Measurements from ENCODE around the gene NRG3. TPM values are rescaled to one million over a fixed set of nuclear protein-coding genes. Genes with fewer than 3 reads are reported as not detected.

NRG3 gene
- total RNA-seq, 1 experiment from 2014 or later = 0.08 TPM

- BruUV-seq (replicated peaks) = no TSS peak
- POLR2A ChIA-PET = no interaction called here
- in situ Hi-C loops (cut with HindIII; ENCODE audit: low pct_unique_long_range_greater_than_20kb, low sequenced_read_pairs) = no loop called here
- Histone ChIP-seq H3K27ac (ENCODE audit: low read length) (no peak overlapping the region), H3K36me3 (ENCODE audit: control insufficient read depth, insufficient read depth, low read length) (no peaks in the 10 kb centered on the region), H3K27me3 (ENCODE audit: control insufficient read depth, insufficient read depth, low read length) (no peaks in the 10 kb centered on the region), H3K4me1 (ENCODE audit: control insufficient read depth, insufficient read depth, low read length) (no peaks in the 10 kb centered on the region), H3K9me3 (ENCODE audit: control insufficient read depth, insufficient read depth, low read depth, low read length) (no peaks in the 10 kb centered on the region), H3K4me3 (ENCODE audit: low read depth in 2 of 2, low read length in 2 of 2) (no peak overlapping the region)
- intact Hi-C loops (cut with micrococcal nuclease; ENCODE audit: unreplicated experiment) = no loop called here
- DNase-seq (ENCODE audit: low read depth, low spot score) (no peak), ATAC-seq (no peak)
- CTCF ChIA-PET = no interaction called here
- no peak for TF ChIP-seq POLR2AphosphoS5 (IDR thresholded peaks at IDR 0.05; ENCODE audit: low read depth, low read length)
- no peak for TF ChIP-seq SIN3A (IDR thresholded peaks at IDR 0.05; ENCODE audit: borderline replicate concordance, insufficient read depth, low read depth, low read length)
- TF ChIP-seq REST (IDR thresholded peaks at IDR 0.05; ENCODE audit: insufficient read depth in 1 of 2, low read depth in 2 of 2, low read length in 1 of 2) = no peak
- TF ChIP-seq TCF7L2 (IDR thresholded peaks at IDR 0.05; ENCODE audit: low read depth, low read length) = no peak
- TF ChIP-seq CTCF (IDR thresholded peaks at IDR 0.05) = no peak
These were observed 196.2 kb downstream of the NRG3 start for GRCh38 chr10:82071231-82071630.

- intact Hi-C loops (cut with micrococcal nuclease; ENCODE audit: unreplicated experiment) = no loop called here
- DNase-seq (ENCODE audit: low read depth, low spot score) (no peak), ATAC-seq (no peak)
- in situ Hi-C loops (cut with HindIII; ENCODE audit: low pct_unique_long_range_greater_than_20kb, low sequenced_read_pairs) = no loop called here
- TF ChIP-seq TCF7L2 (IDR thresholded peaks at IDR 0.05; ENCODE audit: low read depth, low read length) (no peak), REST (IDR thresholded peaks at IDR 0.05; ENCODE audit: insufficient read depth in 1 of 2, low read depth in 2 of 2, low read length in 1 of 2) (no peak), CTCF (IDR thresholded peaks at IDR 0.05) (no peak), POLR2AphosphoS5 (IDR thresholded peaks at IDR 0.05; ENCODE audit: low read depth, low read length) (no peak), SIN3A (IDR thresholded peaks at IDR 0.05; ENCODE audit: borderline replicate concordance, insufficient read depth, low read depth, low read length) (no peak)
- no peak overlapping the region for H3K27ac ChIP-seq (ENCODE audit: low read length)
- H3K4me1 ChIP-seq (ENCODE audit: control insufficient read depth, insufficient read depth, low read length) = no peaks in the 10 kb centered on the region
- CTCF ChIA-PET = no interaction called here
- BruUV-seq (replicated peaks) = no TSS peak
- POLR2A ChIA-PET = no interaction called here
- no peaks in the 10 kb centered on the region for H3K27me3 ChIP-seq (ENCODE audit: control insufficient read depth, insufficient read depth, low read length)
- no peaks in the 10 kb centered on the region for H3K9me3 ChIP-seq (ENCODE audit: control insufficient read depth, insufficient read depth, low read depth, low read length)
- H3K36me3 ChIP-seq (ENCODE audit: control insufficient read depth, insufficient read depth, low read length) = no peaks in the 10 kb centered on the region
- H3K4me3 ChIP-seq (ENCODE audit: low read depth in 2 of 2, low read length in 2 of 2) = no peak overlapping the region
These were observed 197.1 kb downstream of the NRG3 start for GRCh38 chr10:82072124-82072523.

Measured in Panc1 (cell line).